HepG2 (cell line): ENCODE data around the gene CSRNP3. TPM values are rescaled to one million over a fixed set of nuclear protein-coding genes. Genes with fewer than 3 reads are reported as not detected.

Experiments used
- ATAC-seq: fragments of 200-7000 bp; cut with Tn5 transposase; 3 replicates; pipeline ENCODE4 v1.9.1; 2020; ENCODE audit warnings: mild to moderate bottlenecking, moderate library complexity
- BruUV-seq: library from RNA; stranded (reverse); fragments of 400-500 nt; replicated peaks from 2 replicates; lab custom pipeline; 2021; lab: Mats Ljungman, UMichigan
- CTCF ChIA-PET: fragments of 300-600 bp; formaldehyde crosslinking; extraction: SDS; loops from one replicate; lab custom pipeline; 2021; ENCODE audit warnings: low total read pairs, inconsistent platforms, low intra/inter-chr PET ratio; lab: Yijun Ruan, JAX
- POLR2A ChIA-PET: fragments of 350-600 bp; sonication (Branson Sonifier 250); formaldehyde crosslinking; loops from one replicate; lab custom pipeline; 2020; ENCODE audit warnings: antibody characterized with exemption, inconsistent platforms; lab: Yijun Ruan, JAX
- DNase-seq: peaks from one replicate; pipeline ENCODE4 v3.0.0-alpha.2; 2015; ENCODE audit warnings: low spot score
- FAIRE-seq: peaks from 3 replicates; lab custom pipeline; 2011; peaks lifted over from hg19 to GRCh38; lab: Jason Lieb, UNC
- H2AFZ ChIP-seq: one replicate; pipeline ENCODE4 v1.6.1; 2011; ENCODE audit warnings: low read length, inconsistent platforms
- H3K27ac ChIP-seq: fragments of 300-600 bp; 3 replicates; pipeline ENCODE4 v1.8.0; 2011; ENCODE audit warnings: mixed run types, mild to moderate bottlenecking, mixed read lengths, low read length, inconsistent platforms; ENCODE audit not compliant: insufficient read depth; ENCODE audit errors: extremely low read length
- H3K27me3 ChIP-seq, 2 experiments: fragments of 200-600 bp in 1 of 2; 2 replicates in 1 of 2; 3 replicates in 1 of 2; pipeline versions ENCODE4 v1.6.0 to v1.8.0; 2011; ENCODE audit warnings: low read length in 2 of 2, mild to moderate bottlenecking in 2 of 2, moderate library complexity in 2 of 2, inconsistent platforms in 1 of 2; ENCODE audit not compliant: insufficient read depth in 2 of 2, control insufficient read depth in 1 of 2
- H3K36me3 ChIP-seq, 2 experiments: fragments of 200-600 bp in 1 of 2; replicated peaks in 1 of 2; 2 replicates in 1 of 2; 3 replicates in 1 of 2; pipeline versions ENCODE4 v1.5.1 to v1.8.0; 2011; ENCODE audit warnings: low read length in 2 of 2, inconsistent platforms in 1 of 2; ENCODE audit not compliant: insufficient read depth in 2 of 2, control insufficient read depth in 1 of 2
- H3K4me1 ChIP-seq: 2 replicates; pipeline ENCODE4 v1.5.1; 2012; ENCODE audit warnings: low read length, inconsistent platforms; ENCODE audit not compliant: insufficient read depth
- H3K4me2 ChIP-seq: 2 replicates; pipeline ENCODE4 v1.6.0; 2011; ENCODE audit warnings: low read depth, low read length, inconsistent platforms
- H3K4me3 ChIP-seq, 3 experiments: fragments of 200-600 bp in 1 of 3; sonication (generic), shearing (Covaris generic) in 1 of 3; replicated peaks in 1 of 3; 2 replicates each; pipeline ENCODE4 v1.5.1; 2011 to 2016; ENCODE audit warnings: low read length in 3 of 3, inconsistent platforms in 2 of 3, low read depth in 2 of 3, mild to moderate bottlenecking in 2 of 3, control low read depth in 1 of 3, mixed read lengths in 1 of 3; ENCODE audit not compliant: insufficient read depth in 1 of 3
- H3K79me2 ChIP-seq: one replicate; pipeline ENCODE4 v1.6.1; 2011; ENCODE audit warnings: low read length, inconsistent platforms; ENCODE audit not compliant: insufficient read depth
- H3K9ac ChIP-seq: 2 replicates; pipeline ENCODE4 v1.6.0; 2011; ENCODE audit warnings: mild to moderate bottlenecking, low read depth, low read length, inconsistent platforms; ENCODE audit not compliant: insufficient read depth
- H3K9me3 ChIP-seq: 2 replicates; pipeline ENCODE4 v1.5.1; 2012; ENCODE audit warnings: mild to moderate bottlenecking, low read length
- H4K20me1 ChIP-seq: 2 replicates; pipeline ENCODE4 v1.6.0; 2011; ENCODE audit warnings: inconsistent platforms, mild to moderate bottlenecking, low read length, moderate library complexity; ENCODE audit not compliant: insufficient read depth
- FOXP4 ChIP-seq: sonication (generic); formaldehyde crosslinking; IDR thresholded peaks from 2 replicates; pipeline ENCODE4 v1.4.0; 2020; ENCODE audit warnings: missing genetic modification reagents
- RNF219 ChIP-seq: sonication (generic); formaldehyde crosslinking; IDR thresholded peaks from 2 replicates; pipeline ENCODE4 v1.5.0; 2020; ENCODE audit warnings: mild to moderate bottlenecking, missing genetic modification reagents
- ZNF260 ChIP-seq: sonication (generic); formaldehyde crosslinking; IDR thresholded peaks from 2 replicates; pipeline ENCODE4 v1.4.0; 2020; ENCODE audit warnings: missing genetic modification reagents, low read depth, mild to moderate bottlenecking, borderline replicate concordance
- WGBS: methylation state at CpG from one replicate; pipeline ENCODE4 v1.1.6; 2017; ENCODE audit warnings: low lambda C conversion rate; 5-methylcytosine and 5-hydroxymethylcytosine counted together
- in situ Hi-C: cut with HindIII; loops from 2 replicates; pipeline ENCODE4 v1.10.0; 2017; ENCODE audit warnings: low pct_unique_long_range_greater_than_20kb; ENCODE audit not compliant: extremely low pct_ligation_motif_present
- intact Hi-C: fragments of 100-400 bp; cut with micrococcal nuclease; formaldehyde crosslinking; loops from one replicate; pipeline ENCODE4 v1.10.0; 2022; ENCODE audit not compliant: unreplicated experiment
- polyA plus RNA-seq, 8 experiments: library from polyadenylated mRNA; depleted of rRNA in 3 of 8; stranded (reverse) in 7 of 8; unstranded in 1 of 8; fragments of >200 nt; fragmentation: Illumina TruSeq in 4 of 8; extraction: Trizol in 4 of 8; gene quantifications; 2 replicates each; pipeline versions ENCODE4 v1.2.1 to v1.2.3, GENCODE V29; 2011 to 2016; ENCODE audit warnings: low read depth in 4 of 8, missing spikeins in 1 of 8, mixed read lengths in 1 of 8; ENCODE audit not compliant: insufficient read depth in 1 of 8
- total RNA-seq, 5 experiments: library from RNA; depleted of rRNA; stranded (reverse); fragments of >200 nt; fragmentation: Illumina TruSeq; extraction: Trizol; gene quantifications; 2 replicates each; pipeline ENCODE4 v1.2.3, GENCODE V29; 2016; ENCODE audit warnings: low read depth in 1 of 5

The CSRNP3 gene
- total and polyA plus RNA-seq, 2 of the 13 experiments (the other 11 are each of a cell fraction or from before 2014, with no cell fraction given) = not detected

GRCh38 chr2:165596788-165597187 is 127.3 kb downstream of the CSRNP3 start:
- in situ Hi-C loops = no loop called here
- no peaks in the 10 kb centered on the region for H3K27me3 ChIP-seq
- ChIA-PET POLR2A (no interaction called here), CTCF (no interaction called here)
- H3K4me2 ChIP-seq = no peak overlapping the region
- 18% methylated on average over 3 of the region's 3 CpGs for WGBS
- no peaks in the 10 kb centered on the region for H3K36me3 ChIP-seq
- intact Hi-C loops = no loop called here
- H3K79me2 ChIP-seq = no peaks in the 10 kb centered on the region
- BruUV-seq = no TSS peak
- no peaks in the 10 kb centered on the region for H3K4me1 ChIP-seq
- no peak overlapping the region for H3K9ac ChIP-seq
- H2AFZ ChIP-seq = no peak overlapping the region
- H3K4me3 ChIP-seq = no peak overlapping the region
- no peak for TF ChIP-seq FOXP4 (CRISPR knock-in tag)
- TF ChIP-seq ZNF260 (CRISPR knock-in tag) = no peak
- no peak for TF ChIP-seq RNF219 (CRISPR knock-in tag)
- H3K27ac ChIP-seq = no peak overlapping the region
- H3K9me3 ChIP-seq = no peaks in the 10 kb centered on the region; the same call in 1 of the 2 replicates
- FAIRE-seq = no peak
- ATAC-seq = no peak
- no peaks in the 10 kb centered on the region for H4K20me1 ChIP-seq
- no peak for DNase-seq
